Sigmoid colon (tissue), 7 donors: Measurements from ENCODE around the gene CDX1. TPM values are rescaled to one million over a fixed set of nuclear protein-coding genes. Genes with fewer than 3 reads are reported as not detected.

Experiments used
- DNase-seq: peaks from one replicate; pipeline ENCODE4 v3.0.0-alpha.2; 2019
- H3K27ac ChIP-seq, 4 donors: fragments of 200-600 bp; sonication (generic); one replicate each; pipeline ENCODE4 v1.5.1; 2016 to 2019; ENCODE audit warnings: mild to moderate bottlenecking in 1 of 4
- H3K27me3 ChIP-seq, 3 donors: fragments of 200-600 bp; sonication (generic); one replicate each; pipeline ENCODE4 v1.5.1; 2019; ENCODE audit warnings: mild to moderate bottlenecking in 1 of 3
- H3K36me3 ChIP-seq, 4 donors: fragments of 200-600 bp; sonication (generic); one replicate each; pipeline ENCODE4 v1.5.1; 2016 to 2019
- H3K4me1 ChIP-seq, 4 donors: fragments of 200-600 bp; sonication (generic); one replicate each; pipeline ENCODE4 v1.5.1; 2017 to 2019
- H3K4me3 ChIP-seq, 4 donors: fragments of 200-600 bp; sonication (generic); one replicate each; pipeline ENCODE4 v1.5.1; 2017 to 2019; ENCODE audit warnings: mild to moderate bottlenecking in 2 of 4, moderate library complexity in 1 of 4
- H3K9me3 ChIP-seq, 4 donors: fragments of 200-600 bp in 3 of 4; sonication (generic) in 3 of 4; one replicate each; pipeline versions ENCODE4 v1.5.1 to v1.6.1; 2013 to 2019
- EP300 ChIP-seq, 4 donors: sonication (generic); formaldehyde crosslinking; IDR thresholded peaks; one replicate each; pipeline ENCODE4 v1.6.1; 2017; ENCODE audit warnings: antibody characterized with exemption in 4 of 4
- POLR2A ChIP-seq, 2 donors: fragments of 450-650 bp; IDR thresholded peaks; one replicate each; pipeline ENCODE4 v1.6.1; 2016; ENCODE audit warnings: antibody characterized with exemption in 2 of 2, mild to moderate bottlenecking in 2 of 2, moderate library complexity in 2 of 2
- POLR2AphosphoS5 ChIP-seq, 4 donors: sonication (generic); formaldehyde crosslinking; IDR thresholded peaks; one replicate each; pipeline ENCODE4 v1.6.1; 2017; ENCODE audit warnings: antibody characterized with exemption in 4 of 4
- WGBS, 2 donors: extraction: QIAGEN DNeasy Blood & Tissue Kit; methylation state at CpG; one replicate each; pipeline ENCODE4 v1.1.7; 2013; 5-methylcytosine and 5-hydroxymethylcytosine counted together
- intact Hi-C: fragments of 100-400 bp; cut with DNase I; formaldehyde crosslinking; loops from one replicate; pipeline ENCODE4 v1.15.1; 2023
- polyA plus RNA-seq, 3 donors: library from polyadenylated mRNA; stranded (reverse); fragments of 200-250 nt; gene quantifications; one replicate each; pipeline ENCODE4 v1.2.3, GENCODE V29; 2013
- total RNA-seq, 4 donors: library from RNA; depleted of rRNA; stranded (reverse); fragments of >200 nt; gene quantifications; one replicate each; pipeline ENCODE4 v1.1.0, GENCODE V29; 2016
- TF ChIP-seq, protein P1 (sequence below), 4 experiments: fragments of 450-650 bp in 3 of 4; fragments of 200-600 bp in 1 of 4; IDR thresholded peaks; one replicate each; pipeline ENCODE4 v1.5.1; 2016 to 2019; ENCODE audit warnings: antibody characterized with exemption in 4 of 4, mild to moderate bottlenecking in 3 of 4, moderate library complexity in 2 of 4
- donor health status: healthy with polysubstance abuse.
- donor health status: Bipolar disorder and iron deficiency.
- donor health status: healthy.

Gene CDX1
- total and polyA plus RNA-seq, 7 donors = 0.71 to 455 (median 325) TPM; not detected in 2

DNA sequence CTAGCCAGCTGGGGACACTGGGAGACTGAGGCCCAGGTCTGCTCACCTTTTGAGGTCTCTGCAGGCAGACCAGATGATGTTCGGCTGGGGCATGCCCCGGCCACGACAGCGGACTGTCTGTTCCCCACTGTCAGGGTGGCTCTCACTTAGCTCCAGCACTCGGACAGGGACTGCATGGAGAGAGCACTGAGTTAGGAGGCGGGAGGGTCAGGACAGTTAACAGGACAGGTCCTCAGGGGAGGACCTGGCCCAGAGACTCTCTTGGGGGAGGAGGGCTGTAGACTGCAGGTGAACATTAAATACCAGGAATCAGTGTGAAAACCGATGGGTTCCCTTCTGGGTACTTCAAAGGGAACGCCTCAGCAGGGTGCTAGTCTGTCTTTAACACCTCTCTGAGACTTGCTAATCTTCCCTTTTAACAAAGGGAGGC, 36.1 kb upstream of the CDX1 start:
- H3K36me3 ChIP-seq = peaks cover 0 to 59% (median 18%) of the 10 kb centered on the region in 4 donors
- H3K27me3 ChIP-seq = no peaks in the 10 kb centered on the region
- intact Hi-C loops = loop anchor here (1.0 kb wide), 1 partner anchor 88 kb away; no protein-coding TSS in a partner anchor
- TF ChIP-seq POLR2AphosphoS5 (IDR thresholded peaks at IDR 0.05) = no peak
- TF ChIP-seq, protein P1, sequence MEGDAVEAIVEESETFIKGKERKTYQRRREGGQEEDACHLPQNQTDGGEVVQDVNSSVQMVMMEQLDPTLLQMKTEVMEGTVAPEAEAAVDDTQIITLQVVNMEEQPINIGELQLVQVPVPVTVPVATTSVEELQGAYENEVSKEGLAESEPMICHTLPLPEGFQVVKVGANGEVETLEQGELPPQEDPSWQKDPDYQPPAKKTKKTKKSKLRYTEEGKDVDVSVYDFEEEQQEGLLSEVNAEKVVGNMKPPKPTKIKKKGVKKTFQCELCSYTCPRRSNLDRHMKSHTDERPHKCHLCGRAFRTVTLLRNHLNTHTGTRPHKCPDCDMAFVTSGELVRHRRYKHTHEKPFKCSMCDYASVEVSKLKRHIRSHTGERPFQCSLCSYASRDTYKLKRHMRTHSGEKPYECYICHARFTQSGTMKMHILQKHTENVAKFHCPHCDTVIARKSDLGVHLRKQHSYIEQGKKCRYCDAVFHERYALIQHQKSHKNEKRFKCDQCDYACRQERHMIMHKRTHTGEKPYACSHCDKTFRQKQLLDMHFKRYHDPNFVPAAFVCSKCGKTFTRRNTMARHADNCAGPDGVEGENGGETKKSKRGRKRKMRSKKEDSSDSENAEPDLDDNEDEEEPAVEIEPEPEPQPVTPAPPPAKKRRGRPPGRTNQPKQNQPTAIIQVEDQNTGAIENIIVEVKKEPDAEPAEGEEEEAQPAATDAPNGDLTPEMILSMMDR (IDR thresholded peaks at IDR 0.05) = no peak
- TF ChIP-seq EP300 (IDR thresholded peaks at IDR 0.05) = no peak
- no peak for TF ChIP-seq POLR2A (IDR thresholded peaks at IDR 0.05)
- 85 to 87% methylated on average over 8 of the region's 8 CpGs for WGBS, 2 donors
- H3K27ac ChIP-seq = peak overlapping the region in 3 of 4 donors; percentile 21 to 67 (median 29)
- peaks cover 0 to 37% (median 33%) of the 10 kb centered on the region in 4 donors for H3K4me1 ChIP-seq
- no peaks in the 10 kb centered on the region for H3K9me3 ChIP-seq
- DNase-seq = no peak
- H3K4me3 ChIP-seq = no peak overlapping the region

DNA sequence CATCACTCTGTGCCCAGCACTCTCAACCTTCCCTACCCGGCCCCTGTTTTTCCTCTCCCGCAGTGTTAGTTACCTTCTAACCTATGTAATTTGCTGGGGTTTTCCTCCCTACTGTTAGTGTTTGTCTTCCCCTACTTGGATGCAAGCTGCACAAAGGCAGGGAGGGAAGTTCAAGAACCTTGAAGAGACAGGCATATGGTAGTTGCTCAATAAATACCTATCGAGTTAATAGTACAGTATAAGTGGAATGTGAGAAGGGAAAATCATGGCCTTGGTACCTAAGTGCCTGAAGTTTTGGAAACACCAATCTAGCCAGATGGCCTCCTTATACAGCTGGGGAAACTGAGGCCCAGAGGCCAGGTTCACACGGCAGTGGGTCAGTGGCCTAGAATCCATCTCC, 35.1 kb upstream of the CDX1 start:
- 90% methylated on average over 4 of the region's 4 CpGs for WGBS, 2 donors
- intact Hi-C loops = no loop called here
- Histone ChIP-seq H3K4me3 (no peak overlapping the region), H3K36me3 (peaks cover 0 to 51% (median 14%) of the 10 kb centered on the region in 4 donors), H3K4me1 (peaks cover 0 to 38% (median 35%) of the 10 kb centered on the region in 4 donors), H3K9me3 (no peaks in the 10 kb centered on the region), H3K27ac (peak overlapping the region; percentile 40 to 68 (median 58)), H3K27me3 (no peaks in the 10 kb centered on the region)
- no peak for DNase-seq
- no peak for TF ChIP-seq EP300 (IDR thresholded peaks at IDR 0.05)
- TF ChIP-seq POLR2A (IDR thresholded peaks at IDR 0.05) = no peak
- no peak for TF ChIP-seq POLR2AphosphoS5 (IDR thresholded peaks at IDR 0.05)
- TF ChIP-seq, protein P1 (IDR thresholded peaks at IDR 0.05) = no peak

- Histone ChIP-seq H3K27ac (peak overlapping the region; percentile 40 to 68 (median 58)), H3K36me3 (peaks cover 0 to 45% (median 11%) of the 10 kb centered on the region in 4 donors), H3K9me3 (no peaks in the 10 kb centered on the region), H3K4me1 (peaks cover 0 to 44% (median 39%) of the 10 kb centered on the region in 4 donors), H3K27me3 (no peaks in the 10 kb centered on the region), H3K4me3 (no peak overlapping the region)
- 28 to 46% methylated on average over 12 of the region's 12 CpGs for WGBS, 2 donors
- intact Hi-C loops = no loop called here
- TF ChIP-seq POLR2AphosphoS5 (IDR thresholded peaks at IDR 0.05) = no peak
- TF ChIP-seq, protein P1 (IDR thresholded peaks at IDR 0.05) = no peak
- no peak for TF ChIP-seq POLR2A (IDR thresholded peaks at IDR 0.05)
- no peak for TF ChIP-seq EP300 (IDR thresholded peaks at IDR 0.05)
- DNase-seq = no peak
Measured at GRCh38 chr5:150131978-150132694, 34.4 kb upstream of the CDX1 start.

- Histone ChIP-seq H3K36me3 (peaks cover 0 to 45% (median 11%) of the 10 kb centered on the region in 4 donors), H3K4me1 (peaks cover 0 to 50% (median 45%) of the 10 kb centered on the region in 4 donors), H3K4me3 (no peak overlapping the region), H3K27me3 (no peaks in the 10 kb centered on the region), H3K9me3 (no peaks in the 10 kb centered on the region), H3K27ac (peak overlapping the region; percentile 40 to 68 (median 58))
- intact Hi-C loops = no loop called here
- TF ChIP-seq, protein P1 (IDR thresholded peaks at IDR 0.05) = no peak
- no peak for TF ChIP-seq POLR2AphosphoS5 (IDR thresholded peaks at IDR 0.05)
- TF ChIP-seq POLR2A (IDR thresholded peaks at IDR 0.05) = no peak
- no peak for TF ChIP-seq EP300 (IDR thresholded peaks at IDR 0.05)
- WGBS, 2 donors = 90 to 91% methylated on average over 22 of the region's 22 CpGs
- no peak for DNase-seq
Measured at GRCh38 chr5:150132740-150133139, 33.8 kb upstream of the CDX1 start.
